ENCODE results near the gene KRTDAP. TPM values are rescaled to one million over a fixed set of nuclear protein-coding genes. Genes with fewer than 3 reads are reported as not detected.

Gene KRTDAP
- total RNA-seq, 1 experiment from 2014 or later = not detected

GRCh38 chr19:35461060-35461459, 29.2 kb downstream of the KRTDAP start:
- Mint-ChIP-seq H3K4me3 (ENCODE audit: unreplicated experiment) (no peak overlapping the region), H3K27ac (ENCODE audit: low read depth, unreplicated experiment) (no peak overlapping the region), H3K27me3 (ENCODE audit: insufficient read depth, unreplicated experiment) (peaks cover 64% of the 10 kb centered on the region), H3K9me3 (ENCODE audit: unreplicated experiment) (no peaks in the 10 kb centered on the region), H3K4me1 (ENCODE audit: insufficient read depth, unreplicated experiment) (no peaks in the 10 kb centered on the region), H3K36me3 (ENCODE audit: insufficient read depth, unreplicated experiment) (no peaks in the 10 kb centered on the region)
- intact Hi-C loops (cut with micrococcal nuclease) = loop anchor here (10.0 kb wide), 1 partner anchor 316 kb away; the partner anchor contains the start of gene FXYD7
- POLR2A ChIA-PET = no interaction called here
- TF ChIP-seq CTCF (IDR thresholded peaks at IDR 0.05; ENCODE audit: unreplicated experiment) = no peak
- BruUV-seq (replicated peaks) = no TSS peak
- CTCF ChIA-PET = interaction anchor here (0.5 to 2.3 kb wide), 4 partner anchors 11 to 88 kb away, joined by 3 to 9 read pairs (median 3); no protein-coding TSS in a partner anchor
- no peak for DNase-seq (ENCODE audit: unreplicated experiment)

GRCh38 chr19:35460608-35461007, 29.7 kb downstream of the KRTDAP start:
- peaks cover 62% of the 10 kb centered on the region for H3K27me3 Mint-ChIP-seq (ENCODE audit: insufficient read depth, unreplicated experiment)
- H3K9me3 Mint-ChIP-seq (ENCODE audit: unreplicated experiment) = no peaks in the 10 kb centered on the region
- intact Hi-C loops (cut with micrococcal nuclease) = loop anchor here (10.0 kb wide), 1 partner anchor 316 kb away; the partner anchor contains the start of gene FXYD7
- no peak overlapping the region for H3K27ac Mint-ChIP-seq (ENCODE audit: low read depth, unreplicated experiment)
- no peak for DNase-seq (ENCODE audit: unreplicated experiment)
- ChIA-PET POLR2A (no interaction called here), CTCF (interaction anchor here (0.5 to 1.1 kb wide), 4 partner anchors 9 to 88 kb away, joined by 3 to 4 read pairs (median 3); no protein-coding TSS in a partner anchor)
- H3K4me1 Mint-ChIP-seq (ENCODE audit: insufficient read depth, unreplicated experiment) = no peaks in the 10 kb centered on the region
- no peak overlapping the region for H3K4me3 Mint-ChIP-seq (ENCODE audit: unreplicated experiment)
- BruUV-seq (replicated peaks) = no TSS peak
- TF ChIP-seq CTCF (IDR thresholded peaks at IDR 0.05; ENCODE audit: unreplicated experiment) = no peak
- H3K36me3 Mint-ChIP-seq (ENCODE audit: insufficient read depth, unreplicated experiment) = no peaks in the 10 kb centered on the region

- Mint-ChIP-seq H3K36me3 (ENCODE audit: insufficient read depth, unreplicated experiment) (no peaks in the 10 kb centered on the region), H3K4me3 (ENCODE audit: unreplicated experiment) (no peak overlapping the region), H3K9me3 (ENCODE audit: unreplicated experiment) (no peaks in the 10 kb centered on the region), H3K27me3 (ENCODE audit: insufficient read depth, unreplicated experiment) (peaks cover 51% of the 10 kb centered on the region), H3K4me1 (ENCODE audit: insufficient read depth, unreplicated experiment) (no peaks in the 10 kb centered on the region), H3K27ac (ENCODE audit: low read depth, unreplicated experiment) (no peak overlapping the region)
- intact Hi-C loops (cut with micrococcal nuclease) = loop anchor here (10.0 kb wide), 1 partner anchor 315 kb away; the partner anchor contains the start of gene FXYD7
- DNase-seq (ENCODE audit: unreplicated experiment) = no peak
- ChIA-PET CTCF (interaction anchor here (0.6 to 1.4 kb wide), 5 partner anchors 9 to 619 kb away, joined by 3 to 8 read pairs (median 4); no protein-coding TSS in a partner anchor), POLR2A (interaction anchor here (0.6 kb wide), 1 partner anchor 203 kb away, joined by 3 read pairs; no protein-coding TSS in a partner anchor)
- no TSS peak for BruUV-seq (replicated peaks)
- TF ChIP-seq CTCF (IDR thresholded peaks at IDR 0.05; ENCODE audit: unreplicated experiment) = no peak
Observed at GRCh38 chr19:35459414-35460082, 30.7 kb downstream of the KRTDAP start.

- H3K4me1 Mint-ChIP-seq (ENCODE audit: insufficient read depth, unreplicated experiment) = no peaks in the 10 kb centered on the region
- no TSS peak for BruUV-seq (replicated peaks)
- CTCF ChIA-PET = interaction anchor here (0.6 to 1.4 kb wide), 4 partner anchors 9 to 618 kb away, joined by 3 to 8 read pairs (median 4); no protein-coding TSS in a partner anchor
- H3K9me3 Mint-ChIP-seq (ENCODE audit: unreplicated experiment) = no peaks in the 10 kb centered on the region
- no peak overlapping the region for H3K27ac Mint-ChIP-seq (ENCODE audit: low read depth, unreplicated experiment)
- no peak for TF ChIP-seq CTCF (IDR thresholded peaks at IDR 0.05; ENCODE audit: unreplicated experiment)
- no peak overlapping the region for H3K4me3 Mint-ChIP-seq (ENCODE audit: unreplicated experiment)
- DNase-seq (ENCODE audit: unreplicated experiment) = no peak
- no peaks in the 10 kb centered on the region for H3K36me3 Mint-ChIP-seq (ENCODE audit: insufficient read depth, unreplicated experiment)
- POLR2A ChIA-PET = no interaction called here
- peaks cover 44% of the 10 kb centered on the region for H3K27me3 Mint-ChIP-seq (ENCODE audit: insufficient read depth, unreplicated experiment)
- intact Hi-C loops (cut with micrococcal nuclease) = no loop called here
Observed at GRCh38 chr19:35458731-35459391, 31.4 kb downstream of the KRTDAP start.
